ENCODE results near the gene DEAF1.

DNA sequence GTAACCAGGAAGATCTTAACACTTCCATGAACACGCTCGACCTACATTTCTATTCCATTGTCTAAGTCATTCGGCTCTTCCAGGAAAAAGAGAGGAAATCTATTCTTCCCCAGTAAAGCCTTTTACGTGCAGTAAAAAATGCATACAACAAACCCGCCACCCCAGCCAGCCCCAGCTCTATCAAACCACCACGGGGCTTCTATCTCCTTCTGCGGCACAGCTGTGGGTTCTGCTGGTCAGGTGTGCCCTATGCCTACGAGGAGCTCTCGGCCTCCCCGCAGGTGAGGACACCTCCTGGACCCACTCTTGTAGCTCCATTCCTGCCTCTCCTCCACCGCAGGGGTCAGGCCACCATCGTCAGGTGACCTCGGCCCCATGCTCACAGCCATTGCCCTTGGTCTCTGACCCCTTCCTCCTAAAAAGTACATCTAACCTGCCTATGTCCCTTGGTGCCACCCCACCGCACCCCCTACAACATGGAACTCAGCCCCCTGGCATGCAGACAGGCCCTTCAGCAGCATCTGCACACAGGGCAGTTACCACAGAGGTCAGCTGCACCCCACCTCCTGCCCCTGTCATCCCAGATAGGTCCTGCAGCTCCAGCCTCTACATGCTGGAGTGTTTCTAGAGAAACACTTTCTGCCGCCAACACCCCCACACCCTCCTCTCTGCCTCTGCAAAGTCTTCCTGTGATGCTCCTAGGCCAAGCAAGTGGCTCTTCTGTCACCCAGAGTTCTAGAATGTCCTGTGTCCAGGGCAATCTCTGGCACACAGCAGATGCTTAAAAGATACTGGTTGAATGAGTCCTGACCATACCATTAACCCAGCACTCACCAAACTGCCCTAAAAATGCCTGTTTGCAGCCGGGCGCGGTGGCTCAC lies 3.1 kb downstream of the DEAF1 start:
- TF ChIP-seq EP300 (IDR thresholded peaks at IDR 0.05): no peak
- TF ChIP-seq, protein P1, sequence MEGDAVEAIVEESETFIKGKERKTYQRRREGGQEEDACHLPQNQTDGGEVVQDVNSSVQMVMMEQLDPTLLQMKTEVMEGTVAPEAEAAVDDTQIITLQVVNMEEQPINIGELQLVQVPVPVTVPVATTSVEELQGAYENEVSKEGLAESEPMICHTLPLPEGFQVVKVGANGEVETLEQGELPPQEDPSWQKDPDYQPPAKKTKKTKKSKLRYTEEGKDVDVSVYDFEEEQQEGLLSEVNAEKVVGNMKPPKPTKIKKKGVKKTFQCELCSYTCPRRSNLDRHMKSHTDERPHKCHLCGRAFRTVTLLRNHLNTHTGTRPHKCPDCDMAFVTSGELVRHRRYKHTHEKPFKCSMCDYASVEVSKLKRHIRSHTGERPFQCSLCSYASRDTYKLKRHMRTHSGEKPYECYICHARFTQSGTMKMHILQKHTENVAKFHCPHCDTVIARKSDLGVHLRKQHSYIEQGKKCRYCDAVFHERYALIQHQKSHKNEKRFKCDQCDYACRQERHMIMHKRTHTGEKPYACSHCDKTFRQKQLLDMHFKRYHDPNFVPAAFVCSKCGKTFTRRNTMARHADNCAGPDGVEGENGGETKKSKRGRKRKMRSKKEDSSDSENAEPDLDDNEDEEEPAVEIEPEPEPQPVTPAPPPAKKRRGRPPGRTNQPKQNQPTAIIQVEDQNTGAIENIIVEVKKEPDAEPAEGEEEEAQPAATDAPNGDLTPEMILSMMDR (IDR thresholded peaks at IDR 0.05): no peak
